Measurements from ENCODE around the gene DRC7.

DRC7 gene

DNA sequence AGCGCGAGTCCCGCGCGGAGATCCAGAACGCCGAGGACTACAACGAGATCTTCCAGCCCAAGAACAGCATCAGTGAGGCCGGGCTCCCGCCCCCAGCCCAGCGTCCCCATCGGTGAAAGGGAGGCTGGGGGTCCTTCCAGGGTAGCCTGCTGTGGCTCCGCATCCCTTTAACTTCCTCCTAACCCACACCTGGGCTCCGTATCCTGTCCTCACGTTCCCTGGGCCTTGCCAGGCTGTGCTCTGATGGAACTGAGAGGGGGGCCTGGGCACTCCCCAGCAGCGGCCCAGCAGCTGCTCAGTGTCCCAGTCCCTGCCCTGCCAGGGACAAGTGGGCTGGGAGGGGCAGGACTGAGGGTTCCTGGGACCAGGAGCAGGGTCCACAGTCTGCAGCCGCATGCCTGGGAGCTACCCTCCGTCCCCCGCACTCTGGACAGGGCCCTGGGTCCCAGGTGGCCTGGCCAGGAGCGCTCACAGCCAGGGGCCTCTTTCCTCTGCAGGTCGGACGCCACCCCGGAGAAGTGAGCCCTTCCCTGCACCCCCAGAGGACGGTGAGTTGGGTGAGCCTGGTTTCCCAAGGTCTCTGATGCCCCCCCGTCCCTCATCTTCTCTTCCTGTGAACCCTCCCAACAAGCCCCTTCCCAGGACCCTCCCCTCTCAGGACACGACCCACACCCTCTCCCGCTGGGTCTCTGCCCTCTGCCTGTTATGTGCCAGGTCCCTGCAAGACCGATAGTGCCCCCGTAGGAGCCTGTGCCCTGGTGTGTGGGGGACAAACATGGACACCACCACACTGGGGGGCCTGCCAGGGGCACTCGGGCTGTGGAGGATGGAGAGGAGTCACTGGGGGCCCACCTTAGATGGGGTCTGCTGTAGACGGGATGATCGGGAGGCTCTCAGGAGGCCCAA lies 59.1 kb downstream of the DRC7 start:
- DNase-seq: no peak

DNA sequence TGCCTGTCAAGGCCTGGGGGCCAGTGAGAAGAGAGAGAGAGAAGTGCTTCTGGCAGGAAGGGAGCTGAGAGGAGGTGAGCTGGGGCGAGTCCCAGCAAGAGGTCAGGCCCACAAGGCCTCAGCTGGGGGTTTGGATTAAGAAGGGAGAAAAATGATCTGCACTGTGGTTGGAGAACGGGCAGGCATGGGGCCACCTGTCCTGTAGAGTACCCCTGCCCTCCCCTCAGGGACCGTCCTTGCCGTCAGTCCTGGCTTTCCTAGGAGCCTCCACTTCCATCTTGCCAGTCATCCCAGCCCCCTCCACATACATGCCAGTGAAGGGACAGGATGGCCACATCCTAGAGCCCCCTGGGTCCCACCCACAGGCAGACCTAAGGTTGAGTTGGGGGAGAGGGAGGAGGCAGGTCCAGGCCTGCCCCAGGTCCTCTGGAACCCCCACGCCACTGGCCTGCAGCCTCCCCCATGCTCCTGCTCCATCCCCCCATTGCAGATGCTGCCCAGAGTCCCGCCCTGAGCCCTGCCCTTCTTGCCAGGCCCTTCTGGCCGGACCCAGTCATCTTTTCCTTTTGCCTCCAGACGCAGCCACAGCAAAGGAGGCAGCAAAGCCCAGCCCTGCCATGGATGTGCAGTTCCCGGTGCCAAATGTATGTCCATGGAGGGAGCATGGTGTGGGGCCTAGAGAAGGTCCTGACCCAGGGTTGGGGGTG lies 59.9 kb downstream of the DRC7 start:
- DNase-seq: no peak

DNA sequence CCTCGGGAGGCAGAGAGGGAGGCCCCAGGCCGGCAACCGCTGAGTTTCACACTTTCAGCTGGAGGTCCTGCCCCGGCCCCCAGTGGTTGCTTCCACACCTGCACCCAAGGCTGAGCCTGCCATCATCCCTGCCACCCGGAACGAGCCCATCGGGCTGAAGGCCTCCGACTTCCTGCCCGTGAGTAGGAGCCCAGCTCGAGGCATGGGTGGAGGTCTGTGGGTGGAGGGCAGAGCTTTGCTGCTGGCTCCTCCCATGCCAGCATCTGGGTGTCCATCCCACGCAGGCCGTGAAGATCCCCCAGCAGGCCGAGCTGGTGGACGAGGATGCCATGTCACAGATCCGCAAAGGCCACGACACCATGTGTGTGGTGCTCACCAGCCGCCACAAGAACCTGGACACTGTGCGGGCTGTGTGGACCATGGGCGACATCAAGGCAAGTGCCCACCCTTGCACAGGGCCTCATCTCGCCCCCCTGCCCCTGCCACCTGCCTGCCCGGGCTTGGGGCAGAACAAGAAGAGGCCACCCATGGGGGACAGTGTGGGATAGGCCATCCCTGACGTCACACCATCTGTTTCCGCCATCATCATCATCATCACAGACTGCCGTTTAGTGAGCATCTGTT lies 60.6 kb downstream of the DRC7 start:
- no peak for DNase-seq

DNA sequence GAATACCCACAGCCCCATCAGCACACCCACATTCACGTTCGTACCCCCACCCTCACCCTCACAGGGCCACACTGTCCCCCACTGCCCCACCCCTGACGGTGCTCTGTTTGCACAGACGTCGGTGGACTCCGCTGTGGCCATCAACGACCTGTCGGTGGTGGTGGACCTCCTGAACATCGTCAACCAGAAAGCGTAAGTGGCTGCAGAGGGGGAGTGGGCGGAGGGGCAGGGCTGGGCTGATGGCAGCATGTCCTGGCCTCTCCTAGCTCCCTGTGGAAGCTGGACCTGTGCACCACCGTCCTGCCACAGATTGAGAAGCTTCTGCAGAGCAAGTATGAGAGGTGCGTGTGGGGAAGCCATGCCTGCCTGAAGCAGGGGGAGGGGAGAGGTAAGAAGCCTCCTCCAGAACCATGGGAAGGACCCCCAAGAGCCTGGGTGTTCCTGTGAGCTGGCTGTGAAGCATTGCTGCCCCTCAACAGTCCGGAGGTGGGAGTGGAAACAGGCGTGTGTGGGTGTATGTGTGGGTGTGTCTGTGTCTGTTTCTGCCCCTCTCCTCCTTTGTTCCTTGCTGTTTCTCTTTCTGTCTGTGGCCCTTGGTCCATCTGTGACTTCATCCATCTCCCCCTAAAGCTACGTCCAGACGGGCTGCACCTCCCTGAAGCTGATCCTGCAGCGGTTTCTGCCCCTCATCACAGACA lies 61.3 kb downstream of the DRC7 start:
- no peak for DNase-seq

DNA sequence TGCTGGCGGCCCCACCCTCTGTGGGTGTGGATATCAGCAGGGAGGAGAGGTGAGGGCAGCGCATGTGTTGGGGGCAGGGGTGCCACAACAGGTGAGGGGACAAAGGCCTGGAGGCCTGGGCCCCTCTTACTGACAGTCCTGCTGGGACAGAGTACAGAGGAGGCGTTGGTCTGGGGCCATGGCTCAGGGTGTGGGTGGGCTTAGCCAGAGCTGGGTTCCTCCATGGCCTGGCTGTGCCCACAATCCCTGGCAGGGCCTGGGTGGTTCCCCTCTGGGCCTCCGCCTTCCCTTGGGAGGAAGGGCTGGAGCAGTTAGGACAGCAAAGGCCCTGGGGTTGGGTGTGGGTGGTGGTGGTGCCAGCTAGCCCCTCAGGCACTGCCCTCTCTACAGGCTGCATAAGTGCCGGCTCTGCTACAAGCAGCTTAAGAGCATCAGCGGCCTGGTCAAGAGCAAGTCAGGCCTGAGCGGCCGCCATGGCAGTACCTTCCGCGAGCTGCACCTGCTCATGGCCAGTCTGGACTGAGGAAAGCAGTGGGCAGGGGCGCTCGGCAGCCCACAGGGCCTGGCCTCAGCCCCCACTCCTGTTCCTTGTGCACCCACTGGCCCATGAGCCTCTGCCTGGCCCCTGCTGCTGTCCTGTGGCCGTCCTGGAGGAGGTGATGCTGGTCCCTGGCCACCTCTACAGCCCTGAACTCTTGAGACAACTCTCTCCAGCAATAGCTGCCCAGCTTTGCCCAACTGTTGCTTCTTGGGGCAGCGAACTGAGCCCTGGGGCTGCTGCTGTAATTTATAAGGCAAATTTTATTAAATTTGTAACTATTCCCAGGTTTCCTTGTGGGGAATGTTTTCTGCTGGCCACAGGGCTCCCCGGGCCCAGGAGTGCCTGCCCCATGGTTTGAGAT lies 62.1 kb downstream of the DRC7 start:
- no peak for DNase-seq

DNA sequence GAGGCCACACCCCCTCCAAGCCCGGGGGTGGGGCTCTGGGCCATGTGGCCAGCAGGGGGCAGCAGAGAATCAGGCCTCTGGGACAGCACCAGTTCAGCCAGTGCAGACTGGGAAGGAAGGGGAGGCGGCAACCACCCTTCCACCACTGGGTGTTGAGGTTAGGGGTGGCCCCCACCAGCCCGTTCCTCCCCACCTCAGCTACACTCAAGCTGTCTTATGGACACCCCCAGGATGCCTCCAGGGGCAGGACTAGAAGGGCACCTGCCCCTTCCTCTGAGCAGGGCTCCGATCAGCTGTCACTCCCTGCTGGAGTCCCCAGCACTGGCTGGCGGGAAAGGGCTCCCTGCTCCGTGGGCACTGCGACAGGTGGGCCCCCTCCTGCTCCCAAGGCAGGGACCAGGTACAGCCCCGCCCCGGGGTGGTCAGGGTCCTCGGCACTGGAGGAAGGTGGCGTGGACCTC lies 62.8 kb downstream of the DRC7 start:
- peak; percentile 83 for DNase-seq

DNA sequence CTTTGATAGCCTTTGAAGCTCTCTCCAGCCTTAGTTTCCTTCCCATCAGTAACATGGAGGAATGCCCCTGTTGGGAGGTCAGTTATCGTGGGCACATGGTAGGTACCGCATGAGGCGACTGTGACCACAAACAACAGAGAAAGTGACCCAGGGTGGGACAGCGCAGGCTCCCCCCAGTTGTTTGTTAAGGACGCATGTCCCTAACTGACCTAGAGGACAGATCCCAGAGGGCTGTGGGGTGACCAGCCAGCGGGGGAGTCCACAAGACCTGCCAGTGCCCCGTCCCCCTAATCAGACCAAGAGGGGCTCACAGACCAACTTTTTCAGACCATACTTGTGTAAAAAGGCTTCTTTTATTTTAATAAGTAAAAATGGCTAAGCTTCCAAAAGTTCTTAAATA lies 63.3 kb downstream of the DRC7 start:
- no peak for DNase-seq

DNA sequence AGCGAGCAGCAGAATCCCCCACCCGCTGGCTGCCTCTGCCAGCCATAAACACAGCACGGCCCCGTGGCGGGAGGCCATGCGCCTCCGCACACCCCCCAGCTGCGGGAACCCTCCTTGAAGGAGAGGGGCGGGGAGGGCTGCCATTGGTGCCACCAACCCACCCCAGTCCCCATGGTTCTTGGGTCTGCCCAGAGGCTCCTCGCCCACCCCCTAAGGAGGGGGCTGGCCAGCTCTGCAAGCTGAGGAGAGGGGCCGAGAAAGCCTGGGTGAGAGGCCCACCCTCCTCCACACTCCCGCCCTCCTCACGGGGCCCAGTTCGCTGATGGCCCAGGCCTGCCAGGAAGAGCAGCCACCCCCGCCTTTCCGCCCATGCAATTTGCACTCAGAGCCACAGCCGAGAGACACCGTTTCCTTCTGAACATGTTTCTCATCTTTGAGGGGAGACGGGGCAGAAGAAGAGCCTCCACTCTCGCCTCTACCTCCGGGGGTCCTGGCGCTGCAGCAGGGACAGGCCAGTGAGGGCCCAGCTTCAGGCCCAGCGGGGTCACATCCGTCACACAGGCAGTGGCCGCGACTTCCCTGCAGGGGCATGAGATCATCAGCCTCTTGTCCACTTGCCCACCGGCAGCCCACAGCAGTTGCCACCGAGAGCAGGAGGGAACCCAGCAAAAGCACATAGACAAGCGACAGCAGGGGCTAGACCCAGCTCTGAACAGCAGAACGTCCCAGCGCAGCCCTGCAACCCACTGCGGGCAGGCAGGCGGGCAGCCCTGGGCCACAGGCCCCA lies 63.9 kb downstream of the DRC7 start:
- no peak for DNase-seq

DNA sequence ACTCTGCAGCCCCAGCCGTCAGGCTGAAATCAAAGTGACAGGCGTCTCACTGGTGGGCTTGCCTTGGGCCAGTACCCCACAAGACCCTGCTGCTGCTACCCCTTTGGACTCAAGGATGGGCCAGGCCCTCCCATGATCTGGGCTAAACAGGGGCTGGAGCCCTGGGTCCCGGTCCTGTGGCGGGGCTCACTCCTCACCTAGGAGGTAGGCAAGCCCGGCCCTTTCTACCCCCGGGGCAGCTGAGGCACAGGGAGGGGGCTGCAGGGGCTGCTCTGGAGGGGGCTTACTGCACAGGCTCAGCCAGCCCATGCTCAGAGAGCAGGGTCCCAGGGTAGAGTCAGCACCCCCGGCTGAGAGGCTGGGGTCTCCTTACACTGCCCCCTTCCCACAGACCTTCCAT lies 64.5 kb downstream of the DRC7 start:
- no peak for DNase-seq

DNA sequence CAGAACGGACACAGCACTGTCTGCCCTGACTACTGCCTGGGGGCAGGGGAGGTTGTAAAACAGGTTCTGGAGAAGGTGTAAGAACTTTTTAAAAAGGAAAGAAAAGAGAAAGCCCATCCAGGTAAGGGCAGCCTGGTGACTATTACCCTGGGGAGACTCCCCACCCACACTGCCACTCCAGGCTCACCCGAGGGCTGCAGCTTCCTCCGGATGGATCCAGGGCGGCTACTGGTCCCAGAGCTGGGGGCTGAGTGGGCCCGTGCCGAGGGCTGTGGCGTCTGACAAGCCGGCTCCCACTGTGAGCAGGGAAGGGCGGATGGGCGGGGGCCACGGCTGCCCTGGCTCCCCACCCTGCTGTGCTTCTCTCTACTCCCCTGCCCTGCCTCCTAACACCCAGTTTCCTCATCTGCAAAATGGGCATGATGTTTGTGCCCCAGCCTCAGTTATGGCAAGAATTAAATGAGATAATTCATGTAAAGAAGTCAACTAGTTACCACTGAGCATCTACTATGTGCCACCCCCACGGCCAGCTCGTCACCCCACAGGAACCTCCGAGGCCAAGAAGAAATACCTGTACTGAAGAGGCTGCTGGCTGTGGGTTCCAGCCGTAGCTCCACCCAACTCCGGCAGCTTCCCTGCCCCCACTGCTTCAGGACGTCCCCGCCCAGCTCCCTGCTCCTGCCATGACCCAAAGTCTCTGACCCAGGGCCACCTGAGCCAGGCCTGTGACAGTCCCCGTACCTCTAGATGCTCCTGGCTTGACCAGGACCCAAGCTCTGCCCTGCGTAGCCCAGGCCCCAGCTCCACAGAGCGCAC lies 65.1 kb downstream of the DRC7 start:
- DNase-seq: no peak

DNA sequence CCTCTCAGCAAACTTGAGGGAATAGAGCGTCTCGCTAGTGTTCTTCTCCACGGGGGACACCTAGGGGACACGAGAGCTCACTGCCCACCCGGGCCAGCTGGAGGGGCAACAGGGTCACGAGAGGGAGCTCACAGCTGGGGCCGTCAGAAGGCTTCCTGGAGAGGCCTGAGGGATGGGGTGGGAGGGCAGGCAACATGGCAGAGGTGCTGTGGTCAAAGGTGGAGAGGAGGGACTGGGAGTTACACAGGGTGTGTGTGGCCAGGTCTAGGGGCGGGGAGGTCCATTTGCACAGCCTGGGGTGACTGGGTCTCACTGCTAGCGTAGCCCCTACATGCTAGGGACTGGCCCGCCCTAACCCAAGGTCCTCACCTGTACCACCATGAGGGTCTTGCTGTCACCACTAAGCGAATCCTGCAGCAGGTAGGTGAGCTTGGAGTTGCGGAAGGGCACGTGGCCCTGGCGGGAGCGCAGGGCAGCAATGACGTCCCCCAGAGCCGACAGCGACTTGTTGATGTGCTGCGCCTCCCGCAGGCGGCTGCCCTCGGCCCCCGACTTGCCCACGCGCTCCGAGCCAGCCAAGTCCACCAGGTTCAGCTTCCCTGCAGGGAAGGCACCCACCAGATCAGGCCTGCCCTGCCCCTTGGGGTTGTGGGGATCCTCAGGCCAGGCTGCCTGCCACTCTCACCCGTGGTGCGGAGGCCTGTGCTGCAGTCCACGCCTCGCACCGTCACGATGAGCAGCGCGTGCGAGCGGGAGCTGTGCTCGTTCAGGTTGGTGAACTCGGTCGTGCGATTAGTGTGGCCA lies 66.0 kb downstream of the DRC7 start:
- DNase-seq: no peak

DNA sequence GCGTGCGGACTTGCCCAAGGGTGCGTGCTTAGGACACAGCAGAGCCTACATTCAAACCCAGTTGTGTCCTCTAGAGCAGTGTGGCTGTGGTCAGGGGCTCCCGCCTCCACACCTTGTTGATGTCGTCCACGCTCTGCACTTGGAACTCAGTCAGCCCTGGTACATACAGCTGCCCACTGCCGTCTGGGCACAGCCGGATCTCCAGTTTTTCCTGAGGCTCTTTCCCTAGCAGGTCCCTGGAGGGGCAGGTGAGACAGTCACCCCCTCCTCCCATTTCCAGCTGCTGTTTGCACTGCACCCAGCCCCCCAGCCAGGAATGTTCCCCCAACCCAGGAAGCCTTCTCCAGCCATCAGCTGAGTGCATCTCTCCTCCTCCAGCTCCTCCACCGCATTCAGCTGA lies 66.7 kb downstream of the DRC7 start:
- no peak for DNase-seq

DNA sequence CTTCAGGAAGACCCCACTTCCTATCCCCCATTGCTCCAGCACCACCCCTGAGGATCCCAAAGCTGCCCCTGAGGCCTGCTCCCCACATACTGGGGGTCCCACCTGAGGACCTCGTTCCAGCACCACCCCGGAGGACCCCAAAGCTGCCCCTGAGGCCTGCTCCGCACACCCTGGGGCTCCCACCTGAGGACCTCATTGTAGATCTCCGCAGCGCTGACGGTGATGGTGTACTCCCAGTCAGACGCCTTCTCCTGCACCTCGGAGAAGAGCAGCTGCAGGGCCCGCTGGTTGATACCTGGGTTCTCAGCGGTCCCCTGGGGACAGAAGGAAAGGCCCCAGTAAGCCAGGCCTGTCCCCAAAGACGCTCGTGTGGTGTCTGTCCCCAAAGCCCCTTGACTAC lies 67.4 kb downstream of the DRC7 start:
- no peak for DNase-seq

DNA sequence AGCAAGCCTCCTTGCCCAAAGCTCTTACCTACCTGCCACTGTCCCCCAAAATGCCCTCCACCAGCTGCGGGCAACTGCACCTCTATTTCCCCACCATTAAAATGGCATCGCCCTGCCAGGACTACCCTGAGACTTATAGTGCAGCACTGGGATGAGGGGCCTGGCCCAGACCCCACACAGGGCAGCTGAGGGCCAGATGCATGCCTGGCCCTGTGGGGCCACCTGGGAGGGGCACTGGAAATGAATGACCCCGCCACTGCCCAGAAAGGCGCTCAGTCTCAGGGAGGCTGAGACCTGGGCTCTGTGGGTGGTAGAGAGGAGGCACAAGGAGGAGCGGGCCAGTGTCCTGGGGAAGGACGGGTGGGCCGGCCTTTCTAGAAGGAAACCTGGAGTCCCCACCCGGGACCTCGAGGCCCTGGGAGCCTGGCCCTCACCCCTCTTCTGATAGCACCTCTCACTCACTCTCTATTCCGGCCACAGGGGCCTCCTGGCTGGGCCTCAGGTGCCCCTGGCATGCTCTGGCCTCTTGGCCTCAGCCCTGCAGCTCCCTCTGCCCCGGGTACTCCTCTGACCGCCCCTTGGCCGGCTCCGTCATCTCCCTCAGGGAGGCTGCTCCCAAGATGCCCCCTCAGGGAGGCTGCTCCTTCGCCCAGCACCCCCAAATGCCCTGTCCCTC lies 67.9 kb downstream of the DRC7 start:
- no peak for DNase-seq

DNA sequence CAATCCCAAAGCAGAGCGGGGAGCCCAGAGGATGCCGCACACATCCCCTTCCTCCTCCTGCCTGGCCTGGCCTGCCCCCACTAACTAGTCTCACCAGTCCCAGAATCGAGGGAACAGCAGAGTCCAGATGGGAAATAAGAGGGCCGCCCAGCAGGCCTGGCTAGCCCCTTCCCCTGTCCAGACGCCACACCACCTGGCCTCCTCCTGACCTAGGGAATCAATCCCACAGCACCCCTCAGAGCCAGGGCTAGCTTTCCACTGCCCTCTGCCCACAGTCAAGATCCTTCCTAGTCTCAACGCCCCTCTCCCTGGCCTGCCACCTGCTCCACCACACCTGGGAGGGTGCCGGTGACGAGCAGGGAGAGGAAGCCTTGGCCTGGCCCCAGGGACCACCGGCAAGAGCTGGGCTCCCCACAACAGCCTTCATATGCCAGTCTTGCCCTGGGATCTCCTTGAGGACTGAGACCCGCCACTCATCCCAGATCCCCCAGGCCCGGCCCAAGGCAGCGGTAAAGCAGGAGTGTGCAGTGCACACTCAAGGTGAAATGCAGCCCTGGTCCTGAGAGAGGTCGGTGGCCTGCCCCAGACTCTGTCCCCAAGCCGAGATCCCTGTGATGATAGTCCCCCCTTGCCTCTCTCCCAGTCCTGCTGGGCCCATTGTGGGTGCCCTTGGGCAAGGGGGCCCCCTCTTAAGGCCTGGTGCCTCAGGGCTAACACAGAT lies 68.8 kb downstream of the DRC7 start:
- DNase-seq: no peak

DNA sequence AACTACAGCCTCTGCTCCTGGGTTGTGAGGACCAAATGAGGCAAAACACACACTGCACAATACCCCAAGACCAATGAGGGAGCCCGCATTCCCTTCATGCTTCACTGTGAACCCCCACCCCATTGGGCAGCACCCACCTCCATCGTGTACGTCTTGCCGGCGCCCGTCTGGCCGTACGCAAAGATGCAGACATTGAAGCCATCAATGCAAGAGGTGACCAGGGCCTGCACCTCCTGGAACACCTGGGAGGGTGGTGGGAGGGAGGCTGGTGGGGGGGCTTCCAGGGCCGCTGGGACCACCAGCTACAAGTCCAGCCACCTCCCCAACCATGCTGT lies 69.4 kb downstream of the DRC7 start:
- no peak for DNase-seq

DNA sequence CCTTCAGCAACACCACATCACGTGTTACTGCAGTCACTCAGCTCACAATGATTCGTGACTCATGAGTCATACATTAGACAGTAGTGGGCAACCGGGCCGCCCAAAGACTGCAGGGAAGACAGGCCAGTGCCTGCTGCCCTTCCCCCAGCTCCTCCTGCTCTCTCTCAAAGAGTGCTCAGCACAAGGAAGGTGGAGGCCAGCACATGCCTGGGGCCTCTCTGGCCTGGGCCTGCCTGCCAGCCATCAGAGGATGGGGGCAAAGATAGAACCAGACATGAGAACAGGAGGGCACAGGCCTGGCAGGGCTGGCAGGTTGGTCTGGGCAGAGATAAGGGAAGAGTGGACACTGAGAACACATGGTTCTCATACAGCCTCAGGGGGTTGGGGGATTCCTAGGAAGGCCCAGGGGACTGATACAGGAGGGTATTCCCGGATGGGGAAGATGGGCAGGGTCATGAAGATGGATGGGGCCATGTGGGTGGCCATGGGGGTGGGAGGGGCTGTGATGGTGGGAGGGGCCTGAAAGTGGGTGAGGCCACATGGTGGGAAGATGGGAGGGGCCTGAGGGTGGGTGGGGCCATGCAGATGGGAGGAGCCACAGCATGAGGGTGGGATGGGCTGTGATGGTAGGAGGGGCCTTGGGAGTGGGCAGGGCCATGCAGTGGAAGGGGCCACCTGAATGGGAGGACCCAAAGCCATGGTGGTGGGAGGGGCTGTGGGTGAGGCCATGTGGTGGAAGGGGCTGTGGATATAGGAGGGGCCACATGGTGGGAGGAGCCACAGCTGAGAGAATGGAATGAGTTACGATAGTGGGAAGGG lies 69.9 kb downstream of the DRC7 start:
- DNase-seq: no peak
